Neural cell (in vitro differentiated cells): ENCODE measurements around the gene SP7. TPM values are rescaled to one million over a fixed set of nuclear protein-coding genes. Genes with fewer than 3 reads are reported as not detected.

ENCODE experiments used
- H2AFZ ChIP-seq: fragments of 200-600, 300-800 bp; sonication (generic), shearing (Covaris generic); 2 replicates; pipeline ENCODE4 v1.6.0; 2014; ENCODE audit warnings: low read depth, mild to moderate bottlenecking, antibody characterized with exemption, low read length, moderate library complexity
- H3F3A ChIP-seq: fragments of 200-600 bp; shearing (Covaris generic); 2 replicates; pipeline ENCODE4 v1.6.1; 2016; ENCODE audit warnings: mild to moderate bottlenecking, moderate library complexity, mixed read lengths, antibody characterized with exemption, low read length; ENCODE audit not compliant: insufficient read depth, poor library complexity, severe bottlenecking
- H3K27ac ChIP-seq: fragments of 200-600, 300-800 bp; sonication (generic), shearing (Covaris generic); 2 replicates; pipeline ENCODE4 v1.5.1; 2014; ENCODE audit warnings: mild to moderate bottlenecking, low read length, moderate library complexity
- H3K27me3 ChIP-seq: fragments of 300-800, 200-600 bp; sonication (generic), shearing (Covaris generic); 2 replicates; pipeline ENCODE4 v1.6.0; 2014; ENCODE audit warnings: mild to moderate bottlenecking, low read depth, low read length, moderate library complexity; ENCODE audit not compliant: insufficient read depth
- H3K36me3 ChIP-seq: fragments of 300-800, 200-600 bp; sonication (generic), shearing (Covaris generic); 2 replicates; pipeline ENCODE4 v1.5.1; 2014; ENCODE audit warnings: mild to moderate bottlenecking, antibody characterized with exemption, low read length, moderate library complexity; ENCODE audit not compliant: insufficient read depth
- H3K4me2 ChIP-seq: fragments of 300-800, 200-600 bp; sonication (generic), shearing (Covaris generic); 2 replicates; pipeline ENCODE4 v1.6.0; 2014; ENCODE audit warnings: mild to moderate bottlenecking, low read length
- H3K4me3 ChIP-seq: fragments of 300-800, 200-600 bp; sonication (generic), shearing (Covaris generic); 2 replicates; pipeline ENCODE4 v1.5.1; 2014; ENCODE audit warnings: mild to moderate bottlenecking, low read length, moderate library complexity
- H3K79me2 ChIP-seq: fragments of 200-600 bp; shearing (Covaris generic); replicated peaks from 2 replicates; pipeline ENCODE4 v1.6.0; 2014; ENCODE audit warnings: mild to moderate bottlenecking, low read length, moderate library complexity; ENCODE audit not compliant: insufficient read depth
- H3K9ac ChIP-seq: fragments of 300-800, 200-600 bp; sonication (generic), shearing (Covaris generic); 2 replicates; pipeline ENCODE4 v1.6.1; 2016; ENCODE audit warnings: mild to moderate bottlenecking, low read length, mixed read lengths
- H3K9me2 ChIP-seq: fragments of 200-600 bp; shearing (Covaris generic); 2 replicates; pipeline ENCODE4 v1.6.1; 2016; ENCODE audit warnings: mild to moderate bottlenecking, low read length, mixed read lengths; ENCODE audit not compliant: insufficient read depth
- H3K9me3 ChIP-seq: fragments of 200-600, 300-800 bp; sonication (generic), shearing (Covaris generic); 2 replicates; pipeline ENCODE4 v1.6.1; 2016; ENCODE audit warnings: mild to moderate bottlenecking, mixed run types, low read length, moderate library complexity, mixed read lengths
- H4K20me1 ChIP-seq: fragments of 200-600 bp; shearing (Covaris generic); 2 replicates; pipeline ENCODE4 v1.6.1; 2016; ENCODE audit warnings: mild to moderate bottlenecking, mixed run types; ENCODE audit not compliant: insufficient read depth
- CTCF ChIP-seq: fragments of 450-650 bp; IDR thresholded peaks from 2 replicates; pipeline ENCODE4 v1.5.1; 2014; ENCODE audit warnings: antibody characterized with exemption, mild to moderate bottlenecking, moderate library complexity; ENCODE audit not compliant: poor library complexity, severe bottlenecking
- EP300 ChIP-seq: fragments of 450-650 bp; conservative IDR thresholded peaks from 2 replicates; pipeline ENCODE4 v1.6.1; 2014; ENCODE audit warnings: antibody characterized with exemption, mild to moderate bottlenecking, moderate library complexity; ENCODE audit not compliant: poor library complexity, severe bottlenecking
- EZH2 ChIP-seq: fragments of 200-600, 300-800 bp; shearing (Covaris generic), sonication (generic); IDR thresholded peaks from 2 replicates; pipeline ENCODE4 v1.6.1; 2014; ENCODE audit warnings: antibody characterized with exemption, low read length, borderline replicate concordance, mild to moderate bottlenecking; ENCODE audit not compliant: insufficient read depth, poor library complexity, severe bottlenecking
- MXI1 ChIP-seq: fragments of 450-650 bp; conservative IDR thresholded peaks from 2 replicates; pipeline ENCODE4 v1.6.1; 2014; ENCODE audit warnings: antibody characterized with exemption, mild to moderate bottlenecking; ENCODE audit not compliant: poor library complexity, severe bottlenecking
- POLR2AphosphoS5 ChIP-seq: IDR thresholded peaks from 2 replicates; pipeline ENCODE4 v1.6.1; 2012
- RAD21 ChIP-seq: fragments of 450-650 bp; conservative IDR thresholded peaks from 2 replicates; pipeline ENCODE4 v1.6.1; 2014; ENCODE audit warnings: antibody characterized with exemption, mild to moderate bottlenecking, moderate library complexity
- SMC3 ChIP-seq: fragments of 450-650 bp; conservative IDR thresholded peaks from 2 replicates; pipeline ENCODE4 v1.6.1; 2014; ENCODE audit warnings: antibody characterized with exemption, mild to moderate bottlenecking, moderate library complexity; ENCODE audit not compliant: poor library complexity
- TAF1 ChIP-seq: IDR thresholded peaks from 2 replicates; pipeline ENCODE4 v1.6.1; 2012; ENCODE audit warnings: low read depth
- polyA plus RNA-seq: library from polyadenylated mRNA; depleted of rRNA; stranded (reverse); fragments of >200 nt; gene quantifications from 2 replicates; pipeline ENCODE4 v1.2.3, GENCODE V29; 2014
- TF ChIP-seq, protein P1 (sequence below): IDR thresholded peaks from 2 replicates; pipeline ENCODE4 v1.6.1; 2012; ENCODE audit warnings: borderline replicate concordance

Gene SP7
- polyA plus RNA-seq, 1 donor from 2014 or later: not detected

DNA sequence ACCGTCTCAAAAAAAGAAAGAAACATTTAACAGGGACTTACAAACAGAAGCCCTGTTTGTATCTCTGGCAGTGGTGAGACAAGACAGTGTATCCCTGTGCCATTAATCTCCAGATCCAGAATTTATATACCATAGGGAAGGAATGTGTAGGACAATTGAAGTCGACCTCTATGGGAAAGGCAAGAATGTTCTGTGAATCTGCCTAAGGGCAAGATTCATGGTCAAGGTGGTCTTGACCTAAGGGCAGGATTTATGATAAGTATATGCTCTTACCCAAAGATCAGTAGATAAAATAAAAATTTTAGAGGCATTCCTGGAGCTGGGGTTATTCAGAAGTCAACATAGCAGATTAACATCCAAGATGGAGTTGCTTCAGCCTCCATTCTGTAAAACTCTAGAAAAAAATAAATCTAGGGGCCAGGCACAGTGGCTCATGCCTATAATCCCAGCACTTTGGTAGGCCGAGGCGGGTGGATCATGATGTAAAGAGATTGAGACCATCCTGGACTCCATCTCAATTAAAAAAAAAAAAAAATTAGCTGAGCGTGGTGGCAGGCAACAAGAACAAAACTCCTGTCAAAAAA, 22.8 kb upstream of the SP7 start:
- no peak overlapping the region for H3K4me2 ChIP-seq

GRCh38 chr12:53355121-53355520, 19.0 kb upstream of the SP7 start:
- Histone ChIP-seq H3F3A (no peaks in the 10 kb centered on the region), H4K20me1 (no peaks in the 10 kb centered on the region), H3K79me2 (no peaks in the 10 kb centered on the region), H3K4me2 (no peak overlapping the region), H3K36me3 (no peaks in the 10 kb centered on the region), H3K9me3 (no peaks in the 10 kb centered on the region), H3K4me3 (no peak overlapping the region), H3K27me3 (no peaks in the 10 kb centered on the region), H3K9ac (no peak overlapping the region), H3K27ac (no peak overlapping the region), H3K9me2 (no peaks in the 10 kb centered on the region), H2AFZ (no peak overlapping the region)
- TF ChIP-seq TAF1 (no peak), RAD21 (no peak)

More for the DNA sequence above, 22.8 kb upstream of the SP7 start:
- H3K9me2 ChIP-seq: no peaks in the 10 kb centered on the region
- no peaks in the 10 kb centered on the region for H3K79me2 ChIP-seq
- H3K4me3 ChIP-seq: no peak overlapping the region
- TF ChIP-seq EP300: no peak
- no peak for TF ChIP-seq CTCF
- TF ChIP-seq TAF1: no peak
- no peak for TF ChIP-seq SMC3
- TF ChIP-seq, protein P1, sequence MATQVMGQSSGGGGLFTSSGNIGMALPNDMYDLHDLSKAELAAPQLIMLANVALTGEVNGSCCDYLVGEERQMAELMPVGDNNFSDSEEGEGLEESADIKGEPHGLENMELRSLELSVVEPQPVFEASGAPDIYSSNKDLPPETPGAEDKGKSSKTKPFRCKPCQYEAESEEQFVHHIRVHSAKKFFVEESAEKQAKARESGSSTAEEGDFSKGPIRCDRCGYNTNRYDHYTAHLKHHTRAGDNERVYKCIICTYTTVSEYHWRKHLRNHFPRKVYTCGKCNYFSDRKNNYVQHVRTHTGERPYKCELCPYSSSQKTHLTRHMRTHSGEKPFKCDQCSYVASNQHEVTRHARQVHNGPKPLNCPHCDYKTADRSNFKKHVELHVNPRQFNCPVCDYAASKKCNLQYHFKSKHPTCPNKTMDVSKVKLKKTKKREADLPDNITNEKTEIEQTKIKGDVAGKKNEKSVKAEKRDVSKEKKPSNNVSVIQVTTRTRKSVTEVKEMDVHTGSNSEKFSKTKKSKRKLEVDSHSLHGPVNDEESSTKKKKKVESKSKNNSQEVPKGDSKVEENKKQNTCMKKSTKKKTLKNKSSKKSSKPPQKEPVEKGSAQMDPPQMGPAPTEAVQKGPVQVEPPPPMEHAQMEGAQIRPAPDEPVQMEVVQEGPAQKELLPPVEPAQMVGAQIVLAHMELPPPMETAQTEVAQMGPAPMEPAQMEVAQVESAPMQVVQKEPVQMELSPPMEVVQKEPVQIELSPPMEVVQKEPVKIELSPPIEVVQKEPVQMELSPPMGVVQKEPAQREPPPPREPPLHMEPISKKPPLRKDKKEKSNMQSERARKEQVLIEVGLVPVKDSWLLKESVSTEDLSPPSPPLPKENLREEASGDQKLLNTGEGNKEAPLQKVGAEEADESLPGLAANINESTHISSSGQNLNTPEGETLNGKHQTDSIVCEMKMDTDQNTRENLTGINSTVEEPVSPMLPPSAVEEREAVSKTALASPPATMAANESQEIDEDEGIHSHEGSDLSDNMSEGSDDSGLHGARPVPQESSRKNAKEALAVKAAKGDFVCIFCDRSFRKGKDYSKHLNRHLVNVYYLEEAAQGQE: no peak
- TF ChIP-seq EZH2: no peak
- TF ChIP-seq MXI1: no peak
- TF ChIP-seq RAD21: no peak
- TF ChIP-seq POLR2AphosphoS5: no peak
- H3F3A ChIP-seq: no peaks in the 10 kb centered on the region
- no peaks in the 10 kb centered on the region for H3K27me3 ChIP-seq
- no peaks in the 10 kb centered on the region for H4K20me1 ChIP-seq
- H3K9me3 ChIP-seq: no peaks in the 10 kb centered on the region
- H2AFZ ChIP-seq: no peak overlapping the region
- no peak overlapping the region for H3K9ac ChIP-seq
- H3K27ac ChIP-seq: no peak overlapping the region
- no peaks in the 10 kb centered on the region for H3K36me3 ChIP-seq
